KOPT-K1 (cell line): Measurements from ENCODE around the gene ADAMTS2.

Experiments
- H3K27ac ChIP-seq: fragments of 200-600 bp; sonication (generic); 2 replicates; pipeline ENCODE4 v1.5.1; 2016; ENCODE audit warnings: antibody characterized with exemption, mild to moderate bottlenecking, low read depth, low read length; ENCODE audit not compliant: poor library complexity, severe bottlenecking
- H3K36me3 ChIP-seq: fragments of 200-600 bp; sonication (generic); 2 replicates; pipeline ENCODE4 v1.5.1; 2017; ENCODE audit warnings: antibody characterized with exemption, mild to moderate bottlenecking, low read length, moderate library complexity; ENCODE audit not compliant: insufficient read depth
- H3K9me3 ChIP-seq: fragments of 200-600 bp; sonication (generic); 2 replicates; pipeline ENCODE4 v1.5.1; 2017; ENCODE audit warnings: antibody characterized with exemption, low read length, mild to moderate bottlenecking; ENCODE audit not compliant: insufficient read depth, poor library complexity, severe bottlenecking

The ADAMTS2 gene

GRCh38 chr5:179195561-179196404, 149.5 kb downstream of the ADAMTS2 start:
- no peak overlapping the region for H3K27ac ChIP-seq
- no peaks in the 10 kb centered on the region for H3K36me3 ChIP-seq
- H3K9me3 ChIP-seq, result no peaks in the 10 kb centered on the region

- Histone ChIP-seq H3K9me3 (no peaks in the 10 kb centered on the region), H3K36me3 (no peaks in the 10 kb centered on the region), H3K27ac (no peak overlapping the region)
Measured at GRCh38 chr5:179194941-179195381, 150.3 kb downstream of the ADAMTS2 start.

GRCh38 chr5:179194201-179194910, 150.9 kb downstream of the ADAMTS2 start:
- H3K9me3 ChIP-seq, result no peaks in the 10 kb centered on the region
- no peak overlapping the region for H3K27ac ChIP-seq
- no peaks in the 10 kb centered on the region for H3K36me3 ChIP-seq

- Histone ChIP-seq H3K36me3 (no peaks in the 10 kb centered on the region), H3K27ac (no peak overlapping the region)
Measured at GRCh38 chr5:179193746-179194145, 151.5 kb downstream of the ADAMTS2 start.

GRCh38 chr5:179192891-179193470, 152.3 kb downstream of the ADAMTS2 start:
- Histone ChIP-seq H3K36me3 (no peaks in the 10 kb centered on the region), H3K9me3 (no peaks in the 10 kb centered on the region), H3K27ac (no peak overlapping the region)

More at GRCh38 chr5:179193746-179194145, 151.5 kb downstream of the ADAMTS2 start:
- no peaks in the 10 kb centered on the region for H3K9me3 ChIP-seq

GRCh38 chr5:179192185-179192890, 152.9 kb downstream of the ADAMTS2 start:
- Histone ChIP-seq H3K9me3 (no peaks in the 10 kb centered on the region), H3K36me3 (no peaks in the 10 kb centered on the region), H3K27ac (no peak overlapping the region)

- H3K27ac ChIP-seq, result no peak overlapping the region
- no peaks in the 10 kb centered on the region for H3K9me3 ChIP-seq
- no peaks in the 10 kb centered on the region for H3K36me3 ChIP-seq
Measured at GRCh38 chr5:179191506-179192184, 153.6 kb downstream of the ADAMTS2 start.

- no peak overlapping the region for H3K27ac ChIP-seq
- no peaks in the 10 kb centered on the region for H3K9me3 ChIP-seq
- no peaks in the 10 kb centered on the region for H3K36me3 ChIP-seq
Measured at GRCh38 chr5:179190851-179191505, 154.3 kb downstream of the ADAMTS2 start.

GRCh38 chr5:179188636-179189035, 156.6 kb downstream of the ADAMTS2 start:
- no peaks in the 10 kb centered on the region for H3K9me3 ChIP-seq
- H3K27ac ChIP-seq, result no peak overlapping the region
- no peaks in the 10 kb centered on the region for H3K36me3 ChIP-seq

- H3K27ac ChIP-seq, result no peak overlapping the region
- no peaks in the 10 kb centered on the region for H3K36me3 ChIP-seq
- no peaks in the 10 kb centered on the region for H3K9me3 ChIP-seq
Measured at GRCh38 chr5:179187681-179188575, 157.3 kb downstream of the ADAMTS2 start.

GRCh38 chr5:179187229-179187678, 158.0 kb downstream of the ADAMTS2 start:
- no peaks in the 10 kb centered on the region for H3K9me3 ChIP-seq
- no peak overlapping the region for H3K27ac ChIP-seq
- no peaks in the 10 kb centered on the region for H3K36me3 ChIP-seq

GRCh38 chr5:179186801-179187200, 158.5 kb downstream of the ADAMTS2 start:
- H3K36me3 ChIP-seq, result no peaks in the 10 kb centered on the region
- no peak overlapping the region for H3K27ac ChIP-seq
- no peaks in the 10 kb centered on the region for H3K9me3 ChIP-seq

- no peaks in the 10 kb centered on the region for H3K36me3 ChIP-seq
- H3K9me3 ChIP-seq, result no peaks in the 10 kb centered on the region
- no peak overlapping the region for H3K27ac ChIP-seq
Measured at GRCh38 chr5:179185941-179186411, 159.3 kb downstream of the ADAMTS2 start.
